NCI-H510A (cell line): ENCODE results near the gene RASSF5.
"Not testable (repeated sequence)": the region's sequence is repeated elsewhere in the genome, so short reads cannot be mapped to it uniquely, and the experiment has no call there.

ENCODE experiments used
- DNase-seq: peaks from one replicate; lab custom pipeline; 2025; lab: John Stamatoyannopoulos, UW

RASSF5 gene

GRCh38 chr1:206569556-206569955, 62.2 kb downstream of the RASSF5 start:
- no peak for DNase-seq

- DNase-seq = no peak
Measured at GRCh38 chr1:206570529-206570928, 63.2 kb downstream of the RASSF5 start.

- DNase-seq = no peak
Measured at GRCh38 chr1:206572835-206573234, 65.5 kb downstream of the RASSF5 start.

GRCh38 chr1:206573319-206573718, 66.0 kb downstream of the RASSF5 start:
- DNase-seq = no peak

- no peak for DNase-seq
Measured at GRCh38 chr1:206573762-206574161, 66.4 kb downstream of the RASSF5 start.

GRCh38 chr1:206575165-206575893, 68.0 kb downstream of the RASSF5 start:
- DNase-seq = no peak

GRCh38 chr1:206575894-206576737, 68.8 kb downstream of the RASSF5 start:
- no peak for DNase-seq

- DNase-seq = no peak
Measured at GRCh38 chr1:206577626-206578025, 70.3 kb downstream of the RASSF5 start.

GRCh38 chr1:206578068-206578977, 71.0 kb downstream of the RASSF5 start:
- DNase-seq = no peak

- no peak for DNase-seq
Measured at GRCh38 chr1:206578978-206579374, 71.6 kb downstream of the RASSF5 start.

GRCh38 chr1:206579747-206580437, 72.6 kb downstream of the RASSF5 start:
- no peak for DNase-seq

- no peak for DNase-seq
Measured at GRCh38 chr1:206580438-206581113, 73.2 kb downstream of the RASSF5 start.

GRCh38 chr1:206581114-206581497, 73.8 kb downstream of the RASSF5 start:
- DNase-seq = not testable (repeated sequence)

- no peak for DNase-seq
Measured at GRCh38 chr1:206581571-206581981, 74.2 kb downstream of the RASSF5 start.

- DNase-seq = no peak
Measured at GRCh38 chr1:206582537-206582936, 75.2 kb downstream of the RASSF5 start.

GRCh38 chr1:206582971-206583706, 75.8 kb downstream of the RASSF5 start:
- no peak for DNase-seq

GRCh38 chr1:206583707-206584648, 76.6 kb downstream of the RASSF5 start:
- no peak for DNase-seq

- no peak for DNase-seq
Measured at GRCh38 chr1:206584683-206585082, 77.4 kb downstream of the RASSF5 start.
